ENCODE data around the gene CYP11A1.
"Not testable (repeated sequence)": the region's sequence is repeated elsewhere in the genome, so short reads cannot be mapped to it uniquely, and the experiment has no call there.

GRCh38 chr15:74353992-74354391 lies 13.5 kb downstream of the CYP11A1 start:
- TF ChIP-seq CTCF (conservative IDR thresholded peaks at IDR 0.05; ENCODE audit: low read length); EZH2phosphoT487 (IDR thresholded peaks at IDR 0.05; ENCODE audit: borderline replicate concordance): not testable (repeated sequence)
